Heart right ventricle (tissue), 16 donors: ENCODE data around the gene SLC26A6. TPM values are rescaled to one million over a fixed set of nuclear protein-coding genes. Genes with fewer than 3 reads are reported as not detected.

Experiments
- ATAC-seq, 8 donors: fragments of 200-7000 bp; cut with Tn5 transposase; one replicate each; pipeline ENCODE4 v1.9.1; 2020; ENCODE audit warnings: mild to moderate bottlenecking in 8 of 8, moderate library complexity in 8 of 8, moderate number of reproducible peaks in 1 of 8
- DNase-seq, 2 donors: peaks; one replicate each; pipeline ENCODE4 v3.0.0-alpha.2; 2020
- H3K27ac ChIP-seq, 10 donors: fragments of 200-600 bp; sonication (generic) in 2 of 10; one replicate each; pipeline versions ENCODE4 v1.5.0 to v1.8.0; 2020 to 2022; ENCODE audit warnings: mild to moderate bottlenecking in 3 of 10
- H3K27me3 ChIP-seq, 7 donors: fragments of 200-600 bp; one replicate each; pipeline ENCODE4 v1.8.0; 2021 to 2022; ENCODE audit warnings: mild to moderate bottlenecking in 2 of 7
- H3K36me3 ChIP-seq, 9 donors: fragments of 200-600 bp; sonication (generic) in 1 of 9; one replicate each; pipeline versions ENCODE4 v1.5.0 to v1.8.0; 2020 to 2022; ENCODE audit warnings: mild to moderate bottlenecking in 2 of 9
- H3K4me1 ChIP-seq, 9 donors: fragments of 200-600 bp; sonication (generic) in 1 of 9; one replicate each; pipeline versions ENCODE4 v1.5.0 to v1.8.0; 2020 to 2022; ENCODE audit warnings: mild to moderate bottlenecking in 4 of 9
- H3K4me3 ChIP-seq, 10 donors: fragments of 200-600 bp; sonication (generic) in 2 of 10; one replicate each; pipeline versions ENCODE4 v1.5.0 to v1.8.0; 2020 to 2022; ENCODE audit warnings: mild to moderate bottlenecking in 7 of 10, moderate library complexity in 2 of 10
- H3K9me3 ChIP-seq, 11 donors: fragments of 200-600 bp in 10 of 11; sonication (generic) in 2 of 11; one replicate each; pipeline versions ENCODE4 v1.5.0 to v1.8.0; 2013 to 2022; ENCODE audit warnings: mild to moderate bottlenecking in 2 of 11, control low read depth in 1 of 11, moderate library complexity in 1 of 11
- WGBS, 2 donors: extraction: QIAGEN DNeasy Blood & Tissue Kit; methylation state at CpG; one replicate each; pipeline ENCODE4 v1.1.7; 2013; ENCODE audit warnings: inconsistent platforms in 1 of 2; 5-methylcytosine and 5-hydroxymethylcytosine counted together
- intact Hi-C, 10 donors: fragments of 100-400 bp; cut with DNase I; formaldehyde crosslinking; loops; one replicate each; pipeline versions ENCODE4 v1.11.1 to v1.14.2; 2022
- microRNA-seq, 2 donors: library from miRNA; unstranded; fragments of <30 nt; microRNA quantifications; one replicate each; pipeline ENCODE4 v1.2.0, GENCODE V29; 2021
- polyA plus RNA-seq, 2 donors: library from polyadenylated mRNA; stranded (reverse); fragments of 200-250 nt; gene quantifications; one replicate each; pipeline ENCODE4 v1.2.3, GENCODE V29; 2013
- total RNA-seq, 10 donors: library from RNA; stranded (reverse); fragmentation: NEBNext Ultra II Directional in 3 of 10; extraction: Animal tissue kit (Norgen Biotek cat#: 25700) in 3 of 10; gene quantifications; one replicate each; pipeline versions ENCODE4 v1.2.1 to v1.2.4, GENCODE V29; 2021 to 2023
- TF ChIP-seq, protein P1 (sequence below), 9 donors: fragments of 200-600 bp; sonication (generic) in 2 of 9; IDR thresholded peaks; one replicate each; pipeline versions ENCODE4 v1.5.0 to v1.8.0; 2021 to 2022; ENCODE audit warnings: antibody characterized with exemption in 9 of 9, mild to moderate bottlenecking in 5 of 9, moderate library complexity in 1 of 9
- donor health status: Arrhythmogenic right ventricular cardiomyopathy.
- donor health status: ischemic (EF 13 %, LVEDD 7.1; RV severe dilation, severe dysfunction).
- donor health status: healthy with polysubstance abuse.
- donor health status: DM: no; HTN: yes; CAD: no.
- donor health status: DM: no; HTN: no; CAD: no.
- donor health status: ischemic (EF 25% LVEDD 6.9; RV normal size, moderate dysfunction).
- donor health status: ischemic (EF 25% LVEDD 5.7; RV mildly dilated, moderate dysfunction).
- donor health status: healthy.
- donor health status: DM: yes; HTN: yes; CAD: no.
- donor health status: Ischemic cardiomyopathy.
- donor health status: ischemic (EF 35%, LVEDD 5.7; RV mildly dilated, moderate dysfunction).
- donor health status: nonischemic (EF 11% LVEDD 7.7; RV severe dilation, severe dysfunction).
- donor health status: DM: yes; HTN: yes; CAD: no.
- donor health status: PGD.
- donor health status: ischemic (EF 29% LVEDD 5.4; RV normal size, mild dysfunction).
- donor health status: nonischemic (EF 23%, LVEDD 6.1; RV moderate dilation, normal function).

The SLC26A6 gene
- total and polyA plus RNA-seq, 12 donors = 5.2 to 25.4 (median 10.3) TPM

DNA sequence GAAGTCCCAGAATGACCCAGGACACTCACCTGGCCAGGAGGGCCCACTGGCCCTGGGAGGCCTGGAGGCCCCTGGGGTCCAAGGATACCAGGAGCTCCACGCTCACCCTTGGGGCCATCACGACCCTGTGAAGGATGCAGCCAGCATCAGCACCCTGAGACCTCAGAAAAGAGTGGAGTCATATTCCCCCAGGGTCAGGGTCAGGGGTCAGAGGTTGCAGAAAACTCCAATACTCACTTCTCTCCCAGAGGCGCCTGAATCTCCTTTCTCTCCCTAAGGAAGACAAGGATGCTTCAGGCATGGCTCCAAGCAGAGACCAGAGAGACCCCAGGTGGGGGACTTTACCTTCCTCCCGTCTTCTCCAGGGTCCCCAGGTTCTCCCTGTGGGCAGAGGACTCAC lies 58.6 kb downstream of the SLC26A6 start:
- intact Hi-C loops = no loop called here
- 83 to 90% methylated on average over 4 of the region's 4 CpGs for whole genome bisulfite sequencing, 2 donors

More for the DNA sequence above, 58.6 kb downstream of the SLC26A6 start:
- Histone ChIP-seq H3K9me3 (no peaks in the 10 kb centered on the region), H3K27ac (no peak overlapping the region), H3K27me3 (no peaks in the 10 kb centered on the region), H3K4me3 (no peak overlapping the region), H3K4me1 (no peaks in the 10 kb centered on the region), H3K36me3 (peaks cover 0 to 23% (median 0%) of the 10 kb centered on the region in 9 donors)
- ATAC-seq = no peak
- DNase-seq = no peak
- TF ChIP-seq, protein P1, sequence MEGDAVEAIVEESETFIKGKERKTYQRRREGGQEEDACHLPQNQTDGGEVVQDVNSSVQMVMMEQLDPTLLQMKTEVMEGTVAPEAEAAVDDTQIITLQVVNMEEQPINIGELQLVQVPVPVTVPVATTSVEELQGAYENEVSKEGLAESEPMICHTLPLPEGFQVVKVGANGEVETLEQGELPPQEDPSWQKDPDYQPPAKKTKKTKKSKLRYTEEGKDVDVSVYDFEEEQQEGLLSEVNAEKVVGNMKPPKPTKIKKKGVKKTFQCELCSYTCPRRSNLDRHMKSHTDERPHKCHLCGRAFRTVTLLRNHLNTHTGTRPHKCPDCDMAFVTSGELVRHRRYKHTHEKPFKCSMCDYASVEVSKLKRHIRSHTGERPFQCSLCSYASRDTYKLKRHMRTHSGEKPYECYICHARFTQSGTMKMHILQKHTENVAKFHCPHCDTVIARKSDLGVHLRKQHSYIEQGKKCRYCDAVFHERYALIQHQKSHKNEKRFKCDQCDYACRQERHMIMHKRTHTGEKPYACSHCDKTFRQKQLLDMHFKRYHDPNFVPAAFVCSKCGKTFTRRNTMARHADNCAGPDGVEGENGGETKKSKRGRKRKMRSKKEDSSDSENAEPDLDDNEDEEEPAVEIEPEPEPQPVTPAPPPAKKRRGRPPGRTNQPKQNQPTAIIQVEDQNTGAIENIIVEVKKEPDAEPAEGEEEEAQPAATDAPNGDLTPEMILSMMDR (IDR thresholded peaks at IDR 0.05) = no peak

Small RNA genes lying within 50 kb of the gene (microRNA-seq; reads per million reads assigned to microRNA genes)
- gene MIR4793 = 0 reads per million in 2 donors
- gene MIR711 = 0 reads per million in 2 donors

Other genes starting within 250 kb of the SLC26A6 start
- 10 to 100 TPM; 27.7 to 67.3 (median 32.4) TPM for gene PLXNB1, start 205.4 kb downstream of the SLC26A6 start, total RNA-seq
- gene PLXNB1, start 205.4 kb downstream of the SLC26A6 start, polyA plus RNA-seq = 100 to 1,000 TPM in 1 of 2 donors, 10 to 100 TPM in 1; 30.1 to 135 TPM
- 10 to 100 TPM in 8 of 10 donors, 1 to 10 TPM in 2; 9.5 to 14.3 (median 12.2) TPM for gene CCDC51, start 195.3 kb downstream of the SLC26A6 start, total RNA-seq
- gene CCDC51, start 195.3 kb downstream of the SLC26A6 start, polyA plus RNA-seq = 10 to 100 TPM in 1 of 2 donors, 1 to 10 TPM in 1; 4.7 to 11.0 TPM
- gene TMA7, start 195.2 kb downstream of the SLC26A6 start, total RNA-seq = 100 to 1,000 TPM; 140 to 227 (median 193) TPM
- 1,000 to 10,000 TPM in 1 of 2 donors, 100 to 1,000 TPM in 1; 365 to 1,063 TPM for gene TMA7, start 195.2 kb downstream of the SLC26A6 start, polyA plus RNA-seq
- gene ATRIP, start 188.7 kb downstream of the SLC26A6 start, total RNA-seq = 1 to 10 TPM; 2.2 to 5.4 (median 3.8) TPM
- gene ATRIP, start 188.7 kb downstream of the SLC26A6 start, polyA plus RNA-seq = 1 to 10 TPM; 4.5 to 5.1 TPM
- 10 to 100 TPM; 36.8 to 95.3 (median 52.9) TPM for gene SHISA5, start 131.3 kb downstream of the SLC26A6 start, total RNA-seq
- gene SHISA5, start 131.3 kb downstream of the SLC26A6 start, polyA plus RNA-seq = 10 to 100 TPM; 34.6 to 68.7 TPM
- gene PFKFB4, start 78.7 kb downstream of the SLC26A6 start, total RNA-seq = 1 to 10 TPM in 6 of 10 donors, under 1 TPM in 4; 0.40 to 7.7 (median 1.5) TPM
- 1 to 10 TPM in 1 of 2 donors, under 1 TPM in 1; 0.74 to 1.0 TPM for gene PFKFB4, start 78.7 kb downstream of the SLC26A6 start, polyA plus RNA-seq
- under 1 TPM in 4 of 10 donors, not detected in 6; 0.19 to 0.77 (median 0.28) TPM for gene UCN2, start 71.7 kb downstream of the SLC26A6 start, total RNA-seq
- gene UCN2, start 71.7 kb downstream of the SLC26A6 start, polyA plus RNA-seq = under 1 TPM; 0.06 to 0.22 TPM
- gene COL7A1, start 40.1 kb downstream of the SLC26A6 start, total RNA-seq = 10 to 100 TPM in 8 of 10 donors, 1 to 10 TPM in 2; 6.1 to 24.0 (median 12.6) TPM
- gene COL7A1, start 40.1 kb downstream of the SLC26A6 start, polyA plus RNA-seq = 10 to 100 TPM in 1 of 2 donors, 1 to 10 TPM in 1; 7.7 to 63.5 TPM
- gene UQCRC1, start 25.8 kb downstream of the SLC26A6 start, total RNA-seq = 1,000 to 10,000 TPM in 9 of 10 donors, 100 to 1,000 TPM in 1; 723 to 1,173 (median 1,035) TPM
- gene UQCRC1, start 25.8 kb downstream of the SLC26A6 start, polyA plus RNA-seq = 1,000 to 10,000 TPM in 1 of 2 donors, 100 to 1,000 TPM in 1; 859 to 1,330 TPM
- gene TMEM89, start 13.7 kb downstream of the SLC26A6 start, total RNA-seq = not detected
- not detected for gene TMEM89, start 13.7 kb downstream of the SLC26A6 start, polyA plus RNA-seq
- under 1 TPM; 0.10 to 0.44 (median 0.17) TPM for gene CELSR3, start 27.4 kb upstream of the SLC26A6 start, total RNA-seq
- gene CELSR3, start 27.4 kb upstream of the SLC26A6 start, polyA plus RNA-seq = under 1 TPM; 0.10 to 0.44 TPM
- 10 to 100 TPM in 9 of 10 donors, 1 to 10 TPM in 1; 9.4 to 21.1 (median 15.1) TPM for gene NCKIPSD, start 50.5 kb upstream of the SLC26A6 start, total RNA-seq
- 10 to 100 TPM; 13.0 to 14.3 TPM for gene NCKIPSD, start 50.5 kb upstream of the SLC26A6 start, polyA plus RNA-seq
- 10 to 100 TPM; 16.7 to 28.9 (median 19.5) TPM for gene IP6K2, start 81.8 kb upstream of the SLC26A6 start, total RNA-seq
- gene IP6K2, start 81.8 kb upstream of the SLC26A6 start, polyA plus RNA-seq = 10 to 100 TPM; 40.4 to 81.7 TPM
- 10 to 100 TPM; 42.8 to 55.7 (median 44.8) TPM for gene PRKAR2A, start 212.4 kb upstream of the SLC26A6 start, total RNA-seq
- 10 to 100 TPM; 11.3 to 13.3 TPM for gene PRKAR2A, start 212.4 kb upstream of the SLC26A6 start, polyA plus RNA-seq